D341Med (cell line): ENCODE measurements around the gene WDR46.
A peak's percentile ranks its signal among the peaks of the same experiment; 100 is the strongest.

Experiments
- DNase-seq: peaks from one replicate; pipeline ENCODE4 v3.0.0; 2012; ENCODE audit warnings: low spot score

WDR46 gene

DNA sequence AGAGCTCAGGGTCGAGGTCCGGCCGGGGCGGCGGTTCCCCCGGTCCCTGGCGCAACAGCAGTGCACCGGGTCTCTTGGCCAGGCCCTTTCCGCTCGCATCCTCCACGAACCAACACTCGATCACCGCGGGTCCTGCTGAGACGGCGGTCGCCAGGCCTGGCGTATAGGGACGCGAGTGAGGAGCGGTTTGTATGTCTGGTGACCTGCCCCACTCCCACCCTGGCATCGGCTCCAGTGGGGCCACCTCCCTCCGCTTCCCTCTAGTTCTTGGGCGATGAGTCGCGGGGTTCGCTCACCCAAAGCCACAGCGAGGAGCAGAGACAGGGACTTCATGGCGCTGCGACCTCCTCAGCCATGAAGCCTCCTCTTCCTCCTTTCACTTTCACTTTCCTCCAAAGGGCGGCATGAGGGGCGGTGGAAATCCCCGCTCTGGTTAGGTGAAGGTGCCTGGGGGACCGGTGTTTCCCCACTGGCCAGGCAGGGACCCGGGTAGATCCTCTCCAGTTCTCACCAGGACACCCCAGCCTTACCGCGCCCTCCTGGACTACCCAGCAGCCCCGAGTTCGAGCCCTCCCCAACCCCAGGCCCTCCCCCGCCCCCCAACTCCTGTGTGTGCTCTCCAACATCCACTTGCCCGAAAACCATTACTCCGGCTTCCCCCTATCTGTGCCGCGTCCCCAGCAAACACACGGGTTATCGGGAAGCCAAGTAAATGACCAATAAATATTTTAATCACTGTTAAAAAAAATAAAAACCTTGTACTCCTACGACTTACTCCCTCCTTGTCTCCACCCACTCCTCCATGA, 24.9 kb upstream of the WDR46 start, which contains the start of gene TAPBP:
TAPBP (minus strand) TSS at position 370 of the 806 bp plus-strand sequence; CDS start at position 333, 37 bp downstream.
- DNase-seq = peak; percentile 60

DNA sequence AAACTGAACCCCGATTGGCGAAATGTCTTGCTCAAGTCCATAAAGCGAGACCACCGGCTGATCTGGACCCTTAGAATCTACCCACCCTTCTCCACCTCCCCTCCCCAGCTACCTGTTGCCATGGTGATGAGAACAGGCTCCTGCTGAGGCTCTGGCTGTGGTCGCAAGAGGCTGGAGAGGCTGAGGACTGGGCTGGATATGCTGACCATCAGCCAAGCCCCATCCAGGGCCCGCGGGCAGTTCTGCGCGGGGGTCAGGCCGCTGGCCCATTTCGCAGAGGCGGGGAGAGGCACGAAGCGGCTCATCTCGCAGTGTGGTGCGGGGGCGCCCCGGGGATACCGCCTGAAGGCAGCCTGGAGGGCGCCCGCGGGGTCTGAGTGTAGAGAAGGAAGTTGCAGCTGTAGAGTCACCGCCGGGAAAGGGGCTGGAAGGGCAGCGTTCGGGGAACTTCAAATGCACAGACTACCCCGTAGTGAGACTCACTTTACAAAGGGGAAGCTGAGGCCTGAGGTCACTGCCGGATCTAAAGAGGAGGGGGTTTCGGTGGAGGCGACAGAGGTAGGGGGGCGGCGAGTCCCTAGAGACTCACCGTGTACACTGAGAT, 24.2 kb upstream of the WDR46 start:
- DNase-seq = peak; percentile 52

DNA sequence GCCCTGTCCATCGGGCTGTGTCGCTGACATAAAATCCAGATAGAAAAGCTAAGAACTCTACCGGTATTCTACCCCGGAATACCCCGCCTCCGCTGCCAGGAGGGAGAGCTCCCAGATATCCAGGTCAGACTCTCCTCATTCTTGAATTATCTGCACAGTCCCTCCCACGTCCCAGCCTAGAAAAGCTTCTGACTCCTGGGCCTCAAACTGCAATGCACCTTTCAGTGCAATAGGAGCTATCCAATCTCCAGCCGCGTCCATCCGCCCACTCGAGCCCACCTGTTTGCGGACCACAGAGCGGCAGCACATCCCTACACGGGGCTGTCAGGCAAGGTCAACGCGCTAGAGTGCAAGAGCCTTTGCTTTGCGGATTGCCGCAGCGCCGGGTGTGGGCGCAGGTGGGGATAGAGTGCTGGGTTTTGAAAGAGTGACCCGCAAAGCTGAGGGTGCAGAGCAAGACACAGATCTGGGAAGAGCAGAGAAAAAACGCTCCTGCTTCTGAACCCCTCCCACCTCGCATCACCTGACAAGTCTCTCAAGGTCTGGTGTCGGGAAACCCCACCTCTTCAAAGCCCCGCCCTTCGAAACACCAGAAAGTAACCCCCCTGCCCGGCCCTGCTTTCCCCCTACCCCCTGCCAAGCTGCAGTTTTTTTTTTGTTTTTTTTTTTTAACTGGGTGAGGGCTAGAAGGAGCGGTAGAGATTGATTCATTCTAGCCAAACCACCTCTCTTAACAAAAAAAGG, 23.5 kb upstream of the WDR46 start:
- no peak for DNase-seq

DNA sequence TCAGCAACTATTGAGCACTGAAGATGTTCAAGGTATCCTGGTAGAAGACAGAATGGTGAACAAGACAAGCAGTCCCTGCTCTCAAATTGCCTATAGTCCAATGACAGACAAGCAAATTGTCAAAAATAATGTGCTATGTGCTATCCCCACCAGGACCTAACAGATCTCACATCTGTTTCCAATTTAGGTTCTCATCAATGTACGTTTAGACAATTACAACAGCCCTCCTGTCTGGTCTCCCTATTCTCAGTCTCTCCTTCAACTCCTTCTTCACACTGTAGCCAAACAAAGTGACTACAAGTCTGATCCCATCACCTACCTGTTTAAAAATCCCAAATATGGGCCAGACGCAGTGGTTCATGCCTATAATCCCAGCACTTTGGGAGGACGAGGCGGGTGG, 17.3 kb upstream of the WDR46 start:
- no peak for DNase-seq

DNA sequence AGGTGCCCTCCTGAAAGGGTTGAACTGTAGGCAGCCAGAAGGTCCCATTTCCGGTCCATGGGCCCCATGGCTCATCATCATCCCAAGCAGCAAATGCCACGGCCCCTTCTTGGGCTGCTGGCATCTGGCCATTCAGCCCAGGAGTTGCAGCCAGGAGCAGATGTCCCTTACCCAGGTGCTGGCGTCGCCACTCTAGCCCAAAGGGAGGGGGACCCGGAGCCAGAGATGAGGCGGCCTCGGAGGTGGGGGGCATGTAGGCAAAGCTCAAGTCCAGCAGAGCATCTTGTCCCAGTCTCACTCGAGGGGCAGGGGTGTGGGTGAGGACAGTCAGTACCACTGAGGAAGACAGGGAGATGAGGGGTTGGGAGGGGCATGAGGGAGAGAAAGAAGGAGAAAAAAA, 16.0 kb upstream of the WDR46 start:
- no peak for DNase-seq

DNA sequence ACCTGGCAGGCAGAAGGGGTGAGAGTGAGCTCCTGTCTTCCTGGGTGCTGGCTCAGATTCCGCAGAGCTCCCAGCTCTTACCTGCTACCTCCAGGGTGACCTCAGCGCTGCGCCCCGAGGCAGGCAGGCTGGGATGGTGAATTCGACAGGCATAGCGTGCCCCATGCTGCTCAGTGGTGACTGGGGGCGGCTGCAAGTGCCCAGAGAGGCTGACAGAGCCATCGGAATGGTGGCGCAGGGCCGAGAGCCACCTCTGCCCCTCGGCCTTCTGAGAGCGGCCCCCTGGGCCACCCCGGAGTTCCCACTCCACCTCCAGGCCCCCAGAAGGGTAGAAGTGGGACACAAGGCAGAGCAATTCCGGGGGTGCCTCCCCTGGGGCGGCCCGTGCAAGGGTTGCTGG, 15.2 kb upstream of the WDR46 start:
- DNase-seq = no peak

DNA sequence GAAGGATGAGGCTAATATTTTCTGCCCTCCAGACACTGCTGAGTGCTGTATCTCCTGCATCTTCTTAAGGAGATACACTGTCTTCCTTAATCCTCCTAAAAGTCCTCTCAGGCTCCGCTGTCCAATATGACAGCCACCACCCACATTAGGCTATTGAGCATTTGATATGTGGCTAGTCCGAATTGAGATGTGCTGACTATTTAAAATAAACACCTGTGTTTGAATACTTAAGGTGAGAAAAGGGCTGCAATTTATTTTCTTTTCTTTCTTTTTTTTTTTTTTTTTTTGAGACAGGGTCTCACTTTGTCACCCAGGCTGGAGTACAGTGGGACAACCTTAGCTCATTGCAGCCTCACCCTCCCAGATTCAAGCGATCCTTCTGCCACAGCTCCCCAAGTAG, 12.8 kb upstream of the WDR46 start:
- DNase-seq = no peak

DNA sequence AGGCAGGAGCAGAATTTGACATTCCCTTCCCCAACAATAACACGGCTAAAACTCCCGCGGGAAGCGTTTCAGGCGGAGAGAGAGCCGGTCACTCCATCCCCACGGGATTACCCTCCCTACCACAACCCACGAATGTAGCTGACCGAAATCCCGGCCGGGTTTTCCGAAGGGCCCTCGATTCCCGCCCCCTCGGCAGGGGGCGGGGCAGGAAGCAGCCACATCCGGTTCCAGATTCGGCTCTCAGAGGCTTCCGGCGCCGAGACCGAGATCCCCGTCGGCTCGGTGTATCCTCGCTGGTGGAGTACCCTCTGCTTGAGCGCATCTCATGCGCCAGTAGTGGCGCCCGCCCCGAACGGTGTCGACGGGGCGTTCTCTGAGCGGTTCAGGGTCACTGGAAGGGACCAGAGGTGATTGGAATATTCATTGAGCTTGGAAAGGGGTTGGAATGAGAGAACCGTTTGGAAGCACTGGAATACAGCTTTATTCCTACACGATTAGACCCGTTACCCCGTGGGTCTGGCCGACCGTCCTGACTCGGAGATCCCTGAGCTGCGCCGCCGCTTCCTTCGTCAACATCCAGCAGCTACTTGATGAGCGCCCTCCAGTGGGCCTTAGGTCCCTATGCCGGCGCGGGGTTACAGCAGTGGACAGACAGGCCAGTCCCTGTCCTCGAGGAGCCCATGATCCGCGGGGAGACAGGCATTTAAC, 10.4 kb upstream of the WDR46 start:
- DNase-seq = peak; percentile 92

DNA sequence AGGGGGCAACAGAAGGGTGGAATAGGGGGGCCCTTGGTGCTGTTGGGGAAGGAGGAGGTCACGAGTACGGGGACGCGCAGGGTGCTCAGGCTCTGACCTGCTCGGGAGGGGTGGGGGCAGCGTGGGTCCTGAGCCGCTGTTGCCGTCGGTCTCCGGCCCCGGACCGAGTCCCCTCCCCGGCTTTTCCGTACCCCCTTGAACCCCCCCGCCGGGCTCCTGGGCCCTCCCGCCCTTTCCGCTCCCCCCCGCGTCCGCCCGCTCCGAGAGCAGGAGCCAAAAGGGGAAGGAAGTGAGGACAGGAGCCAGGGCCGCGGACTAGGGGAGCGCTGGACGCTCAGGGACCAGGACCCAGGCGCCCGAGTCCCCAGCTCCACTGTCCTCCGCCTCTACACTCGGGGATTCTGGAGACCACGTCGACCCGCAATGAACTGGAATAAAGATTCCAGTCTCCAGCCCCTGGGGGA, 9.8 kb upstream of the WDR46 start, which contains the start of gene RGL2:
RGL2 (minus strand) TSS at position 170 of the 464 bp plus-strand sequence. CDS start 332 bp downstream, outside the sequence.
- peak; percentile 69 for DNase-seq

DNA sequence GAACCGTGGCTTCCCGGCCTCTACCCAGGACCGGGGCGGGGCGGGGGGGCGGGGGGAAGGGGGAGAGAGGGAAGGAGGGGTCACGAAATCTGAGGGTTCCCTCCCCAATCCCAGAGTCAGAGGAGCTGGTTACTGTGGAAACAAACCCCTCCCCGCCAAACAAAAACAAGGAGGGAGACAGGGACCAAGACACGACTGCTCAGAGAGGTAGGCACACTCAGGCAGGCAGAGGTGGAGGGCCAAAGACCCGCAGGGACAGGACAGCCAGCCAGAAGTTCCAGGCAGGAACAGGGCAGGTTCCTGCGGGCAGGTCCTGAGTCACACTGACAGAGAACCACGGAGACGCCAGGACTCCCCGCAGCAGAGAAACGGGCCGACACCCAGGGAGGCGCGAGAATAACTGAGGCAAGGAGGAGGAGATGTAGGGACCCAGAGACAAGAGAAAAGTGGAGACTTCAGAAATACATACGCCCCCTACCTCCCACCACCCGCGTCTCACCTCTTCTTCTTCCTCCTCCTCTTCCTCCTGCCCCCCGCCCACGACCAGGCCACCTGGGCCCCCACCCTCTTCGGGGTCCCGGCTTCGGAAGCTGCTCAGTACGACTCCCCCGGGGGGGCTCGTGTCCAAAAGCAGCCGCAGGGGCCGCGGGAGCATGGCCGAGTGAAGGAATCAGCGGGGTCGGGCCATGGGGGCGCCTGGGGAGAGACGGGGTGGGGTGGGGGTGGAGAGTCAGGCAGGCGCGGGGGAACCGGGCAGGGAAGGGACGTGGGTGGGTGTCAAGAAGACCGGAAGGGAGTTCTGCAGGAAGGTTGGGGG, 9.1 kb upstream of the WDR46 start:
- peak; percentile 59 for DNase-seq

DNA sequence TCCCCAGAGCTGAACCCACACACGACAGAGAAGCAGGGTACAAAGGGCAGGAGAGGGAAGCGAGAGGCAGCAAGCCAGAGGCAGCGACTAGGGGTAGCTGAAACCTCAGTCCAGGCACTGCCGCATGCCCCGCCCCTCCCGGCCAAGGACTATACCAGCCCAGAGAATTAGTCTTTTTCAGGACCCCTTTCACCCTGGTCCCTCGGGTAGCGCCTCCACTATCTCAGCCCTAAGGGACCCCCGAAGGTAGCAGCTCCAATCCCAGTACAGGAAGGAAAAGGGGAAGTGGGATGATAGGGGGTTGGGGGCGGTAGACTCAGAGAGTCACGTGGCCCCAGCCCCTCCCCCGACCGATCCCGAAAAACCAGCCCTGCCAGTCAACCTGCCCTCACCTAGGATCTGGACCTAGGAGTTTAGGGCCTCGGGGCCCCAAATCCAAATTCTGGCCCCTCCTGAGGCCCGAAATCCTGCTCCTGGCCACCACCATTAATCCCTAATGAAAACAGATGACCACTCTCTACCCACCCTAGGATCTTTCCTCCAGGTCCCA, 8.4 kb upstream of the WDR46 start:
- DNase-seq = no peak

DNA sequence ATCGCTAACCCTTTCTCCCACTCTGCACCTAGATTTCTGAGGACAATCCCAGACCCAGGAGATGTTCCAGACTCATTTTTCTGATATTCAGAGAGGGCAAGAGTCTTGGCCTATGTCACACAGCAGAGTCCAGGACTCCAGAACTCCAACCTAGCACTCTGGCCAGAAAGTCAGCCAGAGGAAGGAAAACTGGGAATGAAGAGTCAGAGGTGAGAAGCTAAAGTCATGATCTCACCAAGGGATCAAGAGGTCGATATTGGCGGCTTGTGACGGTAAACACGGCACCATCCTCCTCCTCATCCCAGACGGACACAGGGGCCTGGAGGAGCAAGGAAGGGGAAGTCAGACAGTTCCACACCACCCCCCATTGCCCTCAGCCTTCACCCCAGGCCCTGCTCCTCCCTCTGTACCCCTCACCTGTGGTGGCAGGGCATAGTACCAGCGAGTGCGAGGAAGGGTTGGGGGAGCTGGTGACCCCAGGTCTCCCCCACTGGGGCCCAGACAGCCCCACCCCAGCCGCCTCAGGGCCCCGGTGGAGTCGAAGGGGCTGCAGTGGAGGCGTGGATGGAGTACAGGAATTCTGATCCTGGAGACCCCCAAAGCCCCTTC, 7.9 kb upstream of the WDR46 start:
- DNase-seq = no peak

DNA sequence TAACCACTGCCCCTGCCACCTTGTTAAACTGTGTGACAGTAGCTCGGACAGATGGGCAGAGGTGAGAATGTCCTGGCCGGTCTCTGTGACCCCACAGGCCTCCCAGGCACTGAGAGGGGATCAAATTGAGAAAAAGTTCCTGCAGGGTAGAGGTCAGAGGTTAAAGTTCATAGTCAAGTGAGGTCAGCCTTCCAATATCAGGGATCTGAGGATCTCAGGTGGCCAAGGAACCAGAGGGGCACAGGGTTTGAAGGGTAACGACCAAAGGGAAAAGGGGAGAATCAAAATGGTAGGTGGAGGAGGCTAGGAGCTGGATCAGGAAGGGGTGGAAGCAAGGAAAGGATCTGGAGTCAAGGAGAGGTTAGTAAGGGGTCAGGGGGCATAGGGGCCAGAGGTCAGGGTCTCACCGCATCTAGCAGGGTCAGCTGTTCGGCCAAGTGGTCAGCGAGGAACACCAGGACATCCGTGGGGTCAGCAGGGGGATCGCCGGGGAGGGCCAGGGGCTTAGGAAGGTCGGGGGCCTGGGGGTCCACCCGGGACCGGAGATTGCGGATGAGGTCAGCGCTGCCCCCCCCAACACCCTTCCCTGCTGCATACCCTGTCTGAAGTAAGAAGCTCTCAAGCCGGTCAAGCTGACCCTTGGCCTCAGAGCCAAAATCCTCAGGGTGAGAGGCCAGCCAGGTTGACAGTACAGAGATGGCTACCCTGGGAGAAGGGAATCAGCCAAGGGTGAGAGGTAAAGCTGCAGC, 6.8 kb upstream of the WDR46 start:
- DNase-seq = no peak

DNA sequence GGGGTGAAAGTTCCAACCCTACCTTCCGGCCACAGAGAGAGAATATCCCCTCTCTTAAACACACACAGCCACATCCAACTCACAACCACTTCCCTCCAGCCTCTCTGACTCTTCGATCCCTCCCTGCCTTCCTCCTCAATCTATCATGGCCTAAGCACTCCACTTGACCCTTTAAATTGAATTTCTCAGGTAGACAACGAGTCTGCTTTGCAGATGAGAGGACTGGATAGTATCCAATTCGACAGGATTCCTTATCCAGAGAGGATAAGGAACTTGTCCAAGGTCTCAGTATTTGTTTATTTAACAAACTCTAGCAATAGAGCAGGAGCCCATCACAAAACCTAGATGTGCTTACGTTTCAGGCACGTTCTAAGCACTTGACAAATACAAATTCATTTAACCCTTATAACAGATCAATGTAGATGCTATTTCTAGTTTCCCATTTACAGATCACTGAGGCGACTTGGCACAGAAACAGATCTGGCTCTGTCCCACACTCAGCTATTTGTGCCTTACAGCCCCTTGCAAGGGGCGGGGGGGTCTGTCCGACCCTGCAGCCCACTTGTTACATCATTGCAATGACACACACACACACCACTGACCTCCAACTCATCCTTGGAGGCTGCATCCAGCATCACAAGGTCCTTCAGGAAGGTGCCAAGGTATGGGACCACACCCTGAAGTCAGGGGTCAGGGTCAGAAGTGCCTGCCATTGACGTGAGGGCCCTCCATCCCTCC, 5.2 kb upstream of the WDR46 start:
- DNase-seq = no peak

DNA sequence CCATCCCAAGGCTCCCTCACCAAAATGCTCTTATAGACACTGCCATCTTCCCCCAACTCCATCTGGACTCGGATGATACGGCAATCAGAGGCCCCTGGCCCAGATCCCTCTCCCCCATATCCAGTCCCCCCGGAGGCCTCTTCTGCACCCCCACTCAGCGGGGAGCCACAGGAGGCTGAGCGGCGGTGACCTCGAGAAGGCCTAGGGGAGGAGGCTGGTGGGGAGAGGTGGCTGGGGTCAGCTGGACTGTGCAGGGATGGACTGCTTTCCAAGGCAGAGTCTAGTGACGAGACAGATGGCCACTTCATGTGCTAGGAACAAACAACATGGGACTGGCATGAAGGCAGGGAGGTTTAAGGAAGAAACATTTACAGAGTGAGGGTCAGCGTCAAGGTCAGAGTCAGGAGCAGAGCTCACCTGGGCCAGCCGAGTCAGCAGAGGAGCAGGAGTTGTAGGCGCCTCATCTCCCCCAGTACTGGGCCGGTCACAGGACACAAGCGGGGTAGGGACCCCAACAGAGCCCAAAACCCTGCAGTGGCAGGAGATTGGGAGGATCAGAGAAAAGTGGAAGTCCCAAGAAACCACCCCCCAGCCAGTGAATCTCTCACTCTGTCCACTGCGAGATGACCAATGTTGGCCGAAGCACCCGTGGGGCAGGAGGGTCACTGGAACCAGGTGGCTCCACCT, 4.1 kb upstream of the WDR46 start:
- no peak for DNase-seq

DNA sequence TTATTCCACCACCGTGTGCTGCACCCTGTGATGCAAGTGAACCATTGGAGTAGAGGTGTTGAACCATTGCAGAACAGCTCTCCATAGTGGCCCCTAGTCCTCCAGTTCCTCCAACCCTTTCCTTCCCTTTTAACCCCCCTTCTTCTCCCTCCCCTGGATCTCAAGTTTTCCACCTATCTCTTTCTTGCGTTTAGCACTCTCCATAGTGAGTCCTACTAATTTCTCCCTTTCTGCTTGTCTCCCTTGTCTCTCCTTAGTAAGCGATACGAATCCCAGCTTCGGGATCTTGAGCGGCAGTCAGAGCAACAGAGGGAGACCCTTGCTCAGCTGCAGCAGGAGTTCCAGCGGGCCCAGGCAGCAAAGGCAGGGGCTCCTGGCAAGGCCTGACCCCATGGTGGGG, 1.4 kb upstream of the WDR46 start:
- no peak for DNase-seq

DNA sequence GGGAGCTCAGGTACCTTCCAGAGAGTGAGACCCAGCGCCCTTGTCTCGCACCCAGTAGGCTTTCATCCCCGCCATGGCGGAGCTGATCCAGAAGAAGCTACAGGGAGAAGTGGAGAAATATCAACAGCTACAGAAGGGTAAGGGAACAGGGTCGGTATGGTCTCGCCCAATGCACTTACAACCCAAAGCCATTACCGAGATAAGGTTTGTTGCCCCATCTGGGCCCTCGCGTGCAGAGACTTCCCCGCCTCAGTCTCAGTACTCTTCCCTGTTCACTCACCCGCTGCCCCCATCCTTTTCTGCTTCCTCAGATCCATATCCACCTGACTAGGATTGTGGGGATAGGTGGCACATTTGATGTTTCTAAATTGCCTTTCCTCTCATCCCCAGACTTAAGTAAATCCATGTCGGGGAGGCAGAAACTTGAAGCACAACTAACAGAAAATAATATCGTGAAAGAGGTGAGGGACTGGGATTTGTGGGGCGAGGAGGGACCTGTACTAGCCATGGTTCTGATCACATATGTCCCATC, 811 bp upstream of the WDR46 start:
- peak; percentile 50 for DNase-seq
